ENCODE measurements around the gene ANTXR2.

ANTXR2 gene

DNA sequence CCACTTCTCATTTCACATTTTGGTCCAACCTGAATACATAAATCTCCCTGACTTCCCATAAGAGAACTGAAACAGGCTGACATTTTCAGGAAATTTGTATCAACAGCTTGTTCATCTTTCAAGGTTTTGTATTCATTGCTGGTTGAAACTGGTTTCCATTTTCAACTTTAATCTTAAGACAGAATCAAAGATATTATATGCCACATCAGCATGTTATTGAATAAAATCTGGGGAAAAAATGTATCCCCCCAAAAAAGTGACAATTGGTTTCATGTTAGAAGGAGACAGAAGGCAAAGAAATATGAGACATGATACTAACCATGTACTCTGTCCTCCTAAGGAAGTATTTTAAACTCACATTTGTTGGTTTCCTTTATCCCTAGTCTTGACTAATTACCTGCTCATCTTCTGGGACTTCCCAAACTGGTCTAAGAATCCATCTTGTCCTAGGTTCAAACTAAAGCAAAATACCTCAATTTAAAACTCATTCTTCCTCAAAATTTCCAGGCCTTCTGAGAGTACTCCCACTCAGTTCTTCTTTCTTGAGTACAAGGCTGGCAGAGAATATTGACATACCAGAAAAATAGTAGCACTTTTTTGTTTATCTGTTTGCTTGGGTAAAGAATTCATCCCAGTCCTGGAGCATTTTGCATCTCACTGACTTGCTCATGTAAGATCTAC lies 3.1 kb upstream of the ANTXR2 start:
- TF ChIP-seq SIN3A (IDR thresholded peaks at IDR 0.05; ENCODE audit: borderline replicate concordance, insufficient read depth, low read length): no peak
- TF ChIP-seq FOXP2 (optimal IDR thresholded peaks at IDR 0.05; ENCODE audit: borderline replicate concordance, extremely low read depth, extremely low read length, insufficient read depth): no peak
- TF ChIP-seq, protein P1, sequence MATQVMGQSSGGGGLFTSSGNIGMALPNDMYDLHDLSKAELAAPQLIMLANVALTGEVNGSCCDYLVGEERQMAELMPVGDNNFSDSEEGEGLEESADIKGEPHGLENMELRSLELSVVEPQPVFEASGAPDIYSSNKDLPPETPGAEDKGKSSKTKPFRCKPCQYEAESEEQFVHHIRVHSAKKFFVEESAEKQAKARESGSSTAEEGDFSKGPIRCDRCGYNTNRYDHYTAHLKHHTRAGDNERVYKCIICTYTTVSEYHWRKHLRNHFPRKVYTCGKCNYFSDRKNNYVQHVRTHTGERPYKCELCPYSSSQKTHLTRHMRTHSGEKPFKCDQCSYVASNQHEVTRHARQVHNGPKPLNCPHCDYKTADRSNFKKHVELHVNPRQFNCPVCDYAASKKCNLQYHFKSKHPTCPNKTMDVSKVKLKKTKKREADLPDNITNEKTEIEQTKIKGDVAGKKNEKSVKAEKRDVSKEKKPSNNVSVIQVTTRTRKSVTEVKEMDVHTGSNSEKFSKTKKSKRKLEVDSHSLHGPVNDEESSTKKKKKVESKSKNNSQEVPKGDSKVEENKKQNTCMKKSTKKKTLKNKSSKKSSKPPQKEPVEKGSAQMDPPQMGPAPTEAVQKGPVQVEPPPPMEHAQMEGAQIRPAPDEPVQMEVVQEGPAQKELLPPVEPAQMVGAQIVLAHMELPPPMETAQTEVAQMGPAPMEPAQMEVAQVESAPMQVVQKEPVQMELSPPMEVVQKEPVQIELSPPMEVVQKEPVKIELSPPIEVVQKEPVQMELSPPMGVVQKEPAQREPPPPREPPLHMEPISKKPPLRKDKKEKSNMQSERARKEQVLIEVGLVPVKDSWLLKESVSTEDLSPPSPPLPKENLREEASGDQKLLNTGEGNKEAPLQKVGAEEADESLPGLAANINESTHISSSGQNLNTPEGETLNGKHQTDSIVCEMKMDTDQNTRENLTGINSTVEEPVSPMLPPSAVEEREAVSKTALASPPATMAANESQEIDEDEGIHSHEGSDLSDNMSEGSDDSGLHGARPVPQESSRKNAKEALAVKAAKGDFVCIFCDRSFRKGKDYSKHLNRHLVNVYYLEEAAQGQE (IDR thresholded peaks at IDR 0.05; ENCODE audit: insufficient read depth in 1 of 2, low read depth in 2 of 2, low read length in 2 of 2): no peak
- no peak for TF ChIP-seq TAF1 (IDR thresholded peaks at IDR 0.05; ENCODE audit: borderline replicate concordance, insufficient read depth, low read length)
- TF ChIP-seq POLR2AphosphoS5 (IDR thresholded peaks at IDR 0.05; ENCODE audit: low read depth, low read length): no peak

DNA sequence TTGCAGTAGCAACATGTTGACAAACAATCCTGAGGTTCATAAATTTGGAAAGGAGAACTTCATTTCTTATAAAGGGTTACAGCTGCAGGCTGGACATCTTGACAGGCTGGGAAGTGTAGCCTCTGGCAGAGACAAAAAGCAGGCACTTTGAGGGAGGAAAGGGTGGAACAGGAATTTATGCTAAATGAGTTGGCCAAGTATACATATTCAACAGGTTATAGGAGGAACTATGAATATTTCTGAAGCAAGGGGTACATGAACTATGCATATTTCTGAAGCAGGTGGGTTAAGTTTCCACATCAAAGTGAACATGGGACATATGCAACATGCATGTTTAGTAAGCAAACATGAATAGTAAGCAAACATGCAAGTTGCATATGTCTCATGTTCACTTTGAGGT lies 1.6 kb upstream of the ANTXR2 start:
- TF ChIP-seq FOXP2 (optimal IDR thresholded peaks at IDR 0.05; ENCODE audit: borderline replicate concordance, extremely low read depth, extremely low read length, insufficient read depth) (no peak), SIN3A (IDR thresholded peaks at IDR 0.05; ENCODE audit: borderline replicate concordance, insufficient read depth, low read length) (no peak), POLR2AphosphoS5 (IDR thresholded peaks at IDR 0.05; ENCODE audit: low read depth, low read length) (no peak), TAF1 (IDR thresholded peaks at IDR 0.05; ENCODE audit: borderline replicate concordance, insufficient read depth, low read length) (no peak)
- TF ChIP-seq, protein P1 (IDR thresholded peaks at IDR 0.05; ENCODE audit: insufficient read depth in 1 of 2, low read depth in 2 of 2, low read length in 2 of 2): no peak

DNA sequence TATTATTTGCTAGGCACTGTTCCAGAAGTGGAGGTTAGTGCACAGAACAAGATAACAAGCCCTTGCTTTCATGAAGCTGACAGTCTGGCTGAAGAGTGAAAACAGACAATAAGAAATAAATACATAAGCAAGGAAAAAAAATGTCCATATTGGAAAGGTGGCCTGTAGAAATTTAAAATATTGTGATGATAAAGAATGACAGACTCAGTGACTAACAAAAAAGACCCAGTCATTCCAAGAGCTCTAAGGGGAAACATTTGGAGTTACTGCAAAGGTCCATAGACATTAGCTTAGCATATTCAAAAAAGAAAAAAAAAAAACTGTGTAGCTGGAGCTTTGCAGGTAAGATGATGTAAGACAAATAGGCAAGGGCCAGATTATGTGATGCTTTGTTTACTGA lies 1.0 kb upstream of the ANTXR2 start:
- TF ChIP-seq POLR2AphosphoS5 (IDR thresholded peaks at IDR 0.05; ENCODE audit: low read depth, low read length) (no peak), FOXP2 (optimal IDR thresholded peaks at IDR 0.05; ENCODE audit: borderline replicate concordance, extremely low read depth, extremely low read length, insufficient read depth) (no peak), SIN3A (IDR thresholded peaks at IDR 0.05; ENCODE audit: borderline replicate concordance, insufficient read depth, low read length) (no peak), TAF1 (IDR thresholded peaks at IDR 0.05; ENCODE audit: borderline replicate concordance, insufficient read depth, low read length) (no peak)
- TF ChIP-seq, protein P1 (IDR thresholded peaks at IDR 0.05; ENCODE audit: insufficient read depth in 1 of 2, low read depth in 2 of 2, low read length in 2 of 2): no peak

DNA sequence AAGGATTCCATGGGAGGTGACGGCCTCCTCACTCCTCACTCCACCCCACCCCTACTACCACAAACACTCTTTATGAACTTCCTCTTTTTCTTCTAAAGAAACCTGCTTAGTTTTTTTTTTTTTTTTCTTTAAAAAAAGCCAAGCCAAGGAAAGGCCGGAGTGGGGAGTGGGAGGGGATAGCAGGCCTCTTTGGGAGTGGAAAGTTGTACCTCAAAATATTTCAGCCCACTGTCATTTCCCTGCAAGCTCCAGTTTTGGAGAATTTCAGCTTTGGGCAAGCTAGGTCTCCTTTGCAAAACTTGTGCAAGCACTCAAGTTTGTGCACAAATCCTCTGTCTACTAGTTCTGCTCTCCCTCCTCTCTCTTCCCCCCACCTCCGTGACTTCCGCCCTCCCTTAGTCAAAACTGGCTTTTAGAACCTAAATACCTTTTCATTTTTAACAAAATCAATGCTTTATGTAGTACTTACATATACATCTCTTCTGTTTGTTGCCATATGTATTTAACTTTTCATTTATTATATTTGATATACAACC lies 512 bp upstream of the ANTXR2 start:
- TF ChIP-seq TAF1 (IDR thresholded peaks at IDR 0.05; ENCODE audit: borderline replicate concordance, insufficient read depth, low read length) (no peak), SIN3A (IDR thresholded peaks at IDR 0.05; ENCODE audit: borderline replicate concordance, insufficient read depth, low read length) (no peak), POLR2AphosphoS5 (IDR thresholded peaks at IDR 0.05; ENCODE audit: low read depth, low read length) (no peak), FOXP2 (optimal IDR thresholded peaks at IDR 0.05; ENCODE audit: borderline replicate concordance, extremely low read depth, extremely low read length, insufficient read depth) (no peak)
- TF ChIP-seq, protein P1 (IDR thresholded peaks at IDR 0.05; ENCODE audit: insufficient read depth in 1 of 2, low read depth in 2 of 2, low read length in 2 of 2): no peak

Measured in PFSK-1 (cell line).